GM10248 (cell line): ENCODE data around the gene NACC2.
"Not testable (repeated sequence)": the region's sequence is repeated elsewhere in the genome, so short reads cannot be mapped to it uniquely, and the experiment has no call there.

Source experiments
- CTCF ChIA-PET: fragments of 300-600 bp; sonication (Branson Sonifier 250); formaldehyde crosslinking; extraction: SDS; loops from one replicate; lab custom pipeline; 2021; ENCODE audit warnings: antibody characterized with exemption; lab: Yijun Ruan, JAX
- POLR2A ChIA-PET: fragments of 350-650 bp; sonication (Branson Sonifier 250); formaldehyde crosslinking; extraction: SDS; loops from one replicate; lab custom pipeline; 2020; ENCODE audit warnings: antibody characterized with exemption; lab: Yijun Ruan, JAX
- DNase-seq: peaks from one replicate; pipeline ENCODE4 v3.0.0; 2012; ENCODE audit errors: extremely low spot score
- CTCF ChIP-seq: IDR thresholded peaks from 2 replicates; pipeline ENCODE4 v1.5.1; 2012; ENCODE audit warnings: mild to moderate bottlenecking, low read depth; ENCODE audit errors: extremely low read depth, missing control alignments, control extremely low read depth

Gene NACC2

GRCh38 chr9:136074706-136075105 is 20.4 kb downstream of the NACC2 start:
- DNase-seq = no peak
- CTCF ChIA-PET = no interaction called here
- POLR2A ChIA-PET = no interaction called here
- TF ChIP-seq CTCF = no peak

GRCh38 chr9:136062657-136063439 is 32.2 kb downstream of the NACC2 start:
- DNase-seq = no peak
- ChIA-PET CTCF (no interaction called here), POLR2A (no interaction called here)
- no peak for TF ChIP-seq CTCF

GRCh38 chr9:136061916-136062315 is 33.2 kb downstream of the NACC2 start:
- DNase-seq, POLR2A ChIA-PET, CTCF ChIA-PET: not testable (repeated sequence)

- ChIA-PET CTCF (no interaction called here), POLR2A (no interaction called here)
- DNase-seq = no peak
- no peak for TF ChIP-seq CTCF
Measured at GRCh38 chr9:136061405-136061804, 33.7 kb downstream of the NACC2 start.

GRCh38 chr9:136060671-136061371 is 34.3 kb downstream of the NACC2 start:
- ChIA-PET POLR2A (no interaction called here), CTCF (no interaction called here)
- no peak for DNase-seq
- no peak for TF ChIP-seq CTCF

GRCh38 chr9:136059851-136060670 is 35.0 kb downstream of the NACC2 start:
- no peak for DNase-seq
- TF ChIP-seq CTCF = no peak
- POLR2A ChIA-PET = no interaction called here
- CTCF ChIA-PET = no interaction called here
